T-helper 9 cell (primary cell): Measurements from ENCODE around the gene POU6F2.

ENCODE experiments used
- DNase-seq: peaks from one replicate; pipeline ENCODE4 v3.0.0-alpha.2; 2020

POU6F2 gene

DNA sequence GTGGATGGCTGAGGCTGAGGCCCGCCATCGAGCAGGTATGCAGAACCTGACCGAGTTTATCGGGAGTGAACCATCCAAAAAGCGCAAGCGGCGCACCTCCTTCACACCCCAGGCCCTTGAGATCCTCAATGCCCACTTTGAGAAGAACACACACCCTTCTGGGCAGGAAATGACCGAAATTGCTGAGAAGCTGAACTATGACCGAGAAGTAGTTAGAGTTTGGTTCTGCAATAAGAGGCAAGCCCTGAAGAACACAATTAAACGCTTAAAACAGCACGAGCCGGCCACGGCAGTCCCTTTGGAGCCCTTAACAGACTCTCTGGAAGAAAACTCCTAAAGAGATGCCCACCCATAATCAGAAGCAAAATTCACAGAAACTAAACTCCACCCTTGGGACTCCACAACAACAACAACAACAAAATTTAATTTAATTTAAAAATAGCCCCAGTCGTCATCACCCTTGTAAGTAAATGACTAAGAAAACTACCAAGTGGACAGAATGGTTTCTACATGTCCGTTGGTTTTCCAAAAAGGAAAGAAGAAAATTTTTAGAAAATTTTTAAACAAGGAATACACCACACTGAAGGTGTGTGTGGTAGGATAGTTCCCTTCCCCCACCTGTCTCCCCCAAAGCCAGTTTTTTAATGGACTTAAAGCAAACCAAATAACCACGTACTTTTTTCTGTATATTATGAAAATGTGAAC, 486.8 kb downstream of the POU6F2 start:
- DNase-seq, result no peak

DNA sequence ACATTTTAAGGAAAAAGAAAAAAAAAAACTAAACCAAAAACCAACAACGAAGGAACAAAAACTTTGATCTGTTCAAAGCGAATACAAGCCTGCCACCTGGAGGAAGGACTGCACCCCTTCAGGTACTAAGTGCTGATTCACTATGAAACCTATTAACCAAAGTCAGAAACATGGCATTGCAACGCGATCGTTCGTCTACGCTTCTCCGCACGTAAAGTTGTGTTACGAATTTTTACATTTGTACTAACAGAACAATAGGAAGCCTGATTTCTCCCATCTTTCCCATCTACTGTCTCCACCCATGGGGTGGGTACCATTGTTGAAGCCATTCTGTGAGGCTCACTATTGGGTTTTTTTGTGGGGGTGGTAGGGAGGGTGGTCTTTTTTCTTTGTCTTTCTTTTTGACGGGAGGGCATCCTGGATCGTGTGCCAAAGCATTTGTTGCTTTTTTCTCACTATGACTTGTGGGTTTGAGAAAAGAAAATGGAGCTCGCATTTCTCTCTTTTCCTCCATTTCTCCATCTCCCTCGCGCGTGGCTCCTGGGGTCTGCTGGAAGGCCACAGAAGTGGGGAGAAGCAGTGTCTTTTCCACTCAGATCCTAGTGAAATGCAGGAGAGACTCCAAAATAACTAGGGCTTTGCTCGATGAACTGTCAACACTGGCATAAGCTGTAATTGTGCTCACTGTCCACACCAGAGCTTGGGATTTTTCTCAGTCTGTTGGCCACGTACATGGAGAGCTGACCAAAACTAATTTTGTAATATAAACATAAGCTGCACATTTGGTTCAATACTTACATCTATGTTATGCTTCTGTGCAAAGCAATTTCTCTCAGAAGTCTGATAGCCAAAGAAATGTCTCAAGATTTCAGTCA, 487.6 kb downstream of the POU6F2 start:
- DNase-seq, result no peak

DNA sequence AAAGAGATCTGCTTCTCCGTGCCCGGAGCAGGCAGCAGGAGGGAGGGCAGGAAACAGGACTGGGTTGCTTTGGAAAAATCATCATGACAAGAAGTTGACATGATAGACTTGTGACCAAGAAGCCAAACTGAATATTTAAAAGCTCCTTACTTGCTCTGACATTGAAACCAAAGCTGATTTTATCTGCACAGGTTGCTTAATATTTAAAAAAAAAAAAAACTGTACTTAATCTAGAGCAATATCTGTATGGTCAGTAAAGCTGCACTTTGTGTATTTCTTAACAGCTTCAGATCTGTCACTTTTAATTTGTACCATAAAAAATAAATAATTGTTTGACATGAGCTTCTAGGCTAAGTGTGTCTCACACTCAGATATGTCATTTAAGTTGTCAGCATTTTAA, 490.6 kb downstream of the POU6F2 start:
- DNase-seq, result no peak

DNA sequence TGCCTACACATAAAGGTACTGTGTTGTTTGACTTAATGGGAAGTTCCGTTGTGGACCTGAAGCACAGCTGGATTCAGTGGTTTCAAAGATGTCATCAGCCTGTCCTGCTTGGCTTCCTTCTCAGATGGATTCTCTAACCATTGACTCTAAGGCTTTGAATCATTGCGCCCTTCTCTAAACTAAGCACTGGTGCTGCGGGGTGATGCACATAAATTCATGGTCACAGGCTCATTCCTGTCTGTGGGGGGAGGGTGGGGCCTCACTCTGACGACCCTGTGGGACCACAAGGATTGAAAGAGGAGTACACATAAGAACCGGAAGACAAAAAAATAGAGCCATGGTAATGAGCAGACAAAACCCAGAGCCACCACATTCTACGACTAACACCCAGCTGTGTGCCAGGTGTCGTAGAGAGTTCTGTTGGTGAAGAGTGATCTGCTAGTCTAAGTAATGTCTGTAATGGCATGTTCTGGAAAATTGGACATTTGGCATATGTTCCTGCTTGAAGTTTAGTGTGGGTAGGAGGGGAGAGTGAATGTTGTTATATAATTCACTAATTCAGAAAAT, 491.2 kb downstream of the POU6F2 start:
- DNase-seq, result no peak

DNA sequence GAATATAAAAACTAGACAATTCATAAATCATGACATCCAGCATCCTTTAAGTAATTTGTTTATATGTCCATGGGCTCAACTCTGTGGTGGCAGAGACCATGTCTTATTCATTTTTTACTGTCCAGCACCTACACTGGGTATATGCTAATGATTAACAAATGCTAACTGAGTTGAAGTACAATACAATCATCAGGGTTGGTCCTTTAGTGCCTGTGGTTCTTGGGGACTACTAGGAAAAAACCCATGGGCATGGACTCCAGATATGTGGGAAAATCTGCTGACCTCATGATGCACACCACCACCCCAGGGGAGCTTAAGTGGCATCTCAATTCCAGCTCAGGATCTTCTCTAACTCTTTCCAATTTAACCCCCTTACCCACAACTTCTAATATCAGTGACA, 503.2 kb downstream of the POU6F2 start:
- DNase-seq, result no peak

DNA sequence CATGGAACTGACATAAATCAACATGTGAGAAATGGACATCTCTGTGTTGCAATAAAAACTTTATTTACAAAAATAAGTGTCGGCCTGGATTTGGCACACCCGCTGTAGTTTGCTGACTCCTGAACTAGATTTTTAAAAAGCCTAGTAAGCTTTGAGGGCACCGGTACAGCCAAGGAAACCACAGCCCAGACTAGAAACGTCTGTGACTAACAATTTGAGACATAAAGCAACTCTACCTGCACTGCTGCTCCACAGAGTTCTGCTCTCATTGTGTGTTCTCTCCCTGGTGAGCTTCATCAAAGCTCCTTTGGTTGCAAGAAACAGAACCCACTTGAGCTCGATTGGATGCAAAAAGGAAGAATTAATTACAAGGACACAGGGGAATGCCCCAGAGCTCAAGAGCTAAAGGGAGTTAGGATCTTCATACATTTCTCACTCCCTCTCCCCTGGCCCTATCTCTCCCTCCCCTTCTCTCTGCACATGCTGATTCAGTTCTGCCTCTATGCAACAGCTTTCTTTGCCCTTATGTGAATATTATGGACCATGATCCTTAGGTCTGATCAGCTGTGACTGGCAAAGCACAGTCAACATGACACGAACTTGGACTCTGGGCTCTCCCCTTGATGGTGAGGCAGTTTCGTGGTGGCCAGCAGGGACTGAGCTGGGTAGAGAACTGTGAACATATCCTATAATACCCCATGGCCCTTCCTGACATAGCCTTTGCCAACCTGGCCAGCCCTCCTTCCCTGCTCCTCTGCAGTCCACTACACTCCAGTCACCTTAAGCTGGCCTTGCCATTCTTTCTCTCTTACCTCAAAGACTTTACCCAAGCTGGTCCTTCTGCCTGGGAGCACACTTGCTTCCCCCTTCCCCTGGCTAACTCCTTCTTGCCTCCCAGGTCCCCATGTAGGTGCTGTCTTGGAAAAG, 511.0 kb downstream of the POU6F2 start:
- no peak for DNase-seq

DNA sequence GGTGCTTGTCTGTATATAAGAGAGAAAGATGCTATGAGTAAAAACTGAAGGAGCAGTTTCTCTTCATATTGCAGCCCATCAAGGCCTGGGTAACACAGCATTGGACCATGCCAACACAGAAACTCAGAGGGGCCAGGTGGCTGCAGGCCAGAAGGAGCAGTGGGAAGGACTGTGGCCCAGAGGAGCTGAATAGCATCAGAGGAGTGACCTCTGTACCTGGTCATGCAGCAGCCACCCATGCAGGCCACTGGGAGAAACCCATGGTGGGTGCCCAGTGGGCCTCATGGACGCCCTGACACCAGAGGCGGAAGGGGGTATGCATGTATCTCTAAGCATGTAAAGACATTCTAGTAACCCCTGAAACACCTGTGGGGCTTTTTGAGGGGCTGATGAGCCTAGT, 512.6 kb downstream of the POU6F2 start:
- DNase-seq, result no peak

DNA sequence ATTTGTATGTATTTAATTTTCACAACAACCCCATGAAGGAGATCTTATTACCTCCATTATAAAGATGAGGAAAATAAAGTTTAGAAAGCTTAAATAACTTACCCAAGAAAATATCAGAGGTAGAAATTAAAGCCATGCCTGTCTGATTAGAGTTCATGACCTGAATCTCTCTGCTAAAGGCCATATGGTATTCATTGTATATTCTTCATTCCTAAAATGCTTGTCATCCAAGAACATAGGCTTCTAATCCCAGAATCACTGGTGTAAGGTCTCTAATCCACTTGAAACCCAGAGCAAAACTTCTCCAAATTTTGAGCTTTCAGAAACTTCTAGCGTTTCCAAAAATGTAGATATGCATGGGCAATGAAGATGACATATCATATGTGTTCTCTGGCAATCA, 516.2 kb downstream of the POU6F2 start:
- no peak for DNase-seq

DNA sequence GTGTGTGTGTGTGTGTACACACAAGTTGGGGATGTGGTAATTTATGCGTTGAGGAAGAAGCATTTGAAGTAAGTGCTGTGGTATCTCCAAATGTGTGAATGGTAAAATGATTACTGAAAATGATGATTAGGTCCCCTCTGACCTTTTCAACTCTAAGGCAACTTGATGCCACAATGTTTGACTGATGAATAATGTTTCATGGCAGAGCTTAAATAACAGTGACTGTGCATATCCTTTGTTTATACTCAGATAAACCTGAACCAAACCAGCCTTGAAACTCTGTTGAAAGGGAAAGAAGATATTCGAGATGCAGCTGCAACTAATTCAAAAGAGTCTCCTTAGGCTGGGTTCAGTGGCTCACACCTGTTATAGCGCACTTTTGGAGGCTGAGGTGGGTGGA, 523.6 kb downstream of the POU6F2 start:
- DNase-seq, result no peak

DNA sequence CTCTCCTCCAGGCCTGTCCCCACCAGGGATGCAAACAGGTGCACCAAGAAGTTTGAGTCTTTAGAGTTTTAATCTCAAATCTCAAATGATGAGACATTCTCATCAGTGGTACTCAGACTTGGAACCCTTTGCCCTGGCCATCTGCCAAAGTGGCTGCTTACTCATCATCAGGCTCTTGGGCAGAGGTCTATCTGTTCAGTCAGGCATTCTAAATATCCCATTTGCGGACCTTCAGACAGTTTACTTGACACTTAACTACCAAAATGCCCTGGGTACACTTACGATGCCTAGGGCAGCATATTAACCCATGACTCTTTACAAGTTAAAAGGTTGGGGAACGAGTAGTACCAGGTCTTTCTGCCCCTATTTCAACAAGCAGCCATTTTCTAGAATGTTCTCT, 527.3 kb downstream of the POU6F2 start:
- no peak for DNase-seq

DNA sequence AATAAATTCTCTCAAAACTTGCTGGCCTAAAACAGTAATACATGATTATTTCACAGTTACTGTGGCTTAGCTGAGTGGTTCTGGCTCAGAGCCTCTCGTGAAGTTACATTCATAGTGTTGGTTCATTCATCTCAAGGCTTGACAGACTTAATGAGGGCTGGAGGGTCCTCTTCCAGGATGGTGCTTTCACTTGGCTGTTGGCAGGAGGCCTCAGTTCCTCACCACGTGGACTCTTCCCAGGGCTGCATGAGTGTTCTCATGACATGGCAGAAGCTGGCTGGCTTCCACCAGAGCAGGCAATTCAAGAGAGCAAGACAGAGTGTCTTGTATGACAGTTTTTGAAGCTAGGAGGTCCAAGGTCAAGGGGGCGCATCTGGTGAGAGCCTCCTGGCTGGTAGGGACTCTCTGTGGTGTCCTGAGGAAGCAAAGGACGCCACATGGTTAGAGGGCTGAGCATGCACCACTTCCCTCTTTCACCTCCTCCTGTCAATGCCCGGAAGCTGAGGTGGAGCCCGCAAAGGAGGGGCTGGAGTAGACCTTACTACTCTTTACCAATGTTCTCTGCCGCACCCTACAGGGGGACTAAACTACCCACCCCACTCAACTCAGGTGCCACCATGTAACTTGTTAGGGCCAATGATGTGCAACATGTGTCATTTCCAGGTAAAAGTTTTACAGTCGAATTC, 530.3 kb downstream of the POU6F2 start:
- DNase-seq, result no peak

DNA sequence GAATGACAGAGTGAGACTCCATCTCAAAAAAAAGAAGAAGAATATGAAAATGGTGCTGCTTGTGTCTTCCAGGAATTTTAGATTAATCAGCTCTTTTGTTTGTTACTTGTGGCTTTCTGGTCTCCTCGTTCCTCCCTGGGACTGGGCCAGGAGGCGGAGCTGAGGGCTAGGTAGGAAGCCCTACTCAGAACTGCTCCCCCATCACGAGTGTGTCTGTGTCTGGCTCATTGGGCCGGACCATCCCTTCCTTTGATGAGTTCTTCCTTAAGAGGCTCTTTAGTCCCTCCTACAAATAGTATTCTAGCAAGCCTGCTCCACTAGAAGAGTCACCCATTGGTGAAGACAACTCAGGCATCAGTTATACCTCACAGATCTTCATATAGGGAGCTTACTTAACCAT, 531.7 kb downstream of the POU6F2 start:
- no peak for DNase-seq

DNA sequence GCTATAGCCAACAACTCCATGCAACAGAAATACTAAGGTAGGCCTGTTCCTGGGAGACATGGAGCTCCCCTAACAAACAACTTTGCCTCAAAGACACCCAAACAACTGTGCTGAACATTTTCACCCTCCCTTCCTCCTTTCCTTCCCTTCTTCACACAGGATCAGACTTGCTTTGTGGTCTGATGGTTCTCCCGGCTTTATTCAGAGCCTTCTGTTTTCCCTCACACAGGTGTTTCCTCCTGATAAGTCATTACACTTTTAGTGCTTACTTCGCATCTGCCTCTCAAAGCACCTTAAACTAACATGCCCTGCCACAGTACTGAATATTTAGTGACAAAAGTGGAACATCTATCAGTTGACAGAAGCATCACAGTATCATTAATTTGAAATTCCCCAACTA, 532.2 kb downstream of the POU6F2 start:
- no peak for DNase-seq

DNA sequence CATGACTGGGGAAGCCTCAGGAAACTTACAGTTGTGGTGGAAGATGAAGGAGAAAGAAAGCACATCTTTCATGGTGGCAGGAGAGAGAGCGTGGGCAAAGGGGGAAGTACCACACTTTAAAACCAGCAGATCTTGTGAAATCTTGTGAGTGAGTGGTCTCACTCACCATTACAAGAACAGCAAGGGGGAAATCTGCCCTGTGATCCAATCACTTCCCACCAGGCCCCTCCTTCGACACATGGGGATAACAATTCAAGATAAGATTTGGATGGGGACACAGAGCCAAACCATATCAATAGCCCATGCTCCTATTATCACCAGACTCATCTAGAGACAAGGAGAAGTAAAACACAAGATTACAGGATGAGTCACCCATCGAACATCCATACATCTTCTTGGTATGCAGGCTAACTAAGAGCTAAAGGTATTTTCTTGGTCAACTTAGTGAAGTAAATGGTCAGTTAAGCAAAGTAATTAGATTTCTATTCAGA, 533.2 kb downstream of the POU6F2 start:
- DNase-seq, result no peak

DNA sequence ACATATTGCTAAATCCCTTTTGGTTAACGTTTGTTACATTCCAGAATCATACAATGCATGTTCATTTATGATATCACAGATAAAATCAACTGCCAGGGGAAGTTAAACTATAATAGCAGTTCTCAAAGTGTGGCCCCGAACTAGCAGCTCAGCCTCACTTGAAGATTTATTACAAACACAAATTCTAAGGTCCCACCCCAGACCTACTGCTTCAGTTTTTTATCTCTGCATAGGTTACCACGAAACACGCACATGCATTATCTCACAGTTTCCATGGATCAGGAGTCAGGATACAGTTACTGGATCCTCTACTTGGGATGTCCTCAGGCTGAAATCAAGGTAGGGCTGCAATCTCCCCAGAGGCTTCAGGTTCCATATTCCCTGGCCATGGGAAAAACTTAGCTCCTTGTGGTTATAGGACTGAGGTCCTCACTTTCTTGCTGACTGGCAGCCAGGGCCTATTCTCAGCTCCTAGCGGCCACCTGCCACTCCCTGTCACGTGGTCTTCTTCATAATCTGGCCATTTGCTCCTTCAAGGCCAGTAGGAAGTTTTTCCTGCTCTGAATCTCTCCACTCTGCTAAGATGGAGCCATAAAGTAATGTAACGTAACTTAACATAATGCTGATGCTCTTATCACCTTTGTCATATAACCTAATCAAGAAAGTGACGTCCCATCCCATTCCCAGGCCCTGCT, 538.0 kb downstream of the POU6F2 start:
- no peak for DNase-seq

DNA sequence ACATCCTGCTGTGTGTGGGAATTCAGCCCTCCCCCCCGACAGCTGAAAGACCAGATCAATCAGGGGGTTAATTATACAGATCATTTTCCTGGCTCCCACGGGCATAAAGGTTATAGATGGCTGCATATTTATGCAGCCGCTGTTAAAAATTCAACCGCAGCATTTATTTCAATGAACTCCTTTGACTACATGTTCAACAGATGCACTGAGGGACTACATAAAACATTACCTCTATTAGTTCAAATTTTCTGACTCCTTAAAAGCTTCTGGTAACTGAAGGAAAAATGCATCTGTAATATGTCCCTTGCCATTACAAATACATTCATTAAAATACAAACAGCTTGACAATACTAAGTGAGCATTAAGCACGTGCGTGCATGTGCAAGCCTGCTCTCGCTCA, 538.8 kb downstream of the POU6F2 start:
- no peak for DNase-seq

DNA sequence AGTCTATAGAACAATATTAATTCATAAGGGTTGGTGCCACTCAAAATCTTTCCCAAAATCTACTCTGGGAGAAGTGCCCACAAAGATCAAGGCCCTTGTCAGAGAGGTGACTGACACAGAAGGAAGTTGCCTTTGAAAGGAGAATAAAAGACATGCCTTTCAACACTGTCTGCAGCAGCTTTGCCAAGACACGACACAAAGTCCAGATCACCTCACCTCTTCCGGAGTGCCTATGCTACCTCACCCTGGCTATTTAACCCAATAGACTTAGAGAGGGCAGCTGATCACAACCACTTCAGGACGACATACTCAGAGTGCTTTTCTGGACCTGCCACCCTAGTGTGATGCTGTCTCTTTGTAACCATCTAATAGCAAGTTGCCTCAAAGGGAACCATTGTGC, 539.5 kb downstream of the POU6F2 start:
- DNase-seq, result no peak
